HG02571 (cell line): Measurements from ENCODE around the gene FBXL7.

Experiments used
- ATAC-seq: cut with Tn5 transposase; IDR thresholded peaks from one replicate; pipeline ENCODE4 v1.9.1; 2021; ENCODE audit warnings: mild to moderate bottlenecking, moderate library complexity; ENCODE audit not compliant: unreplicated experiment

FBXL7 gene

GRCh38 chr5:15499528-15500324 lies at the start of gene FBXL7:
Gene FBXL7, plus strand, starts transcription at chr5:15500180.
- ATAC-seq, result no peak

GRCh38 chr5:15450473-15450872 lies 49.5 kb upstream of the FBXL7 start:
- ATAC-seq, result no peak

GRCh38 chr5:15450949-15451348 lies 49.0 kb upstream of the FBXL7 start:
- no peak for ATAC-seq

DNA sequence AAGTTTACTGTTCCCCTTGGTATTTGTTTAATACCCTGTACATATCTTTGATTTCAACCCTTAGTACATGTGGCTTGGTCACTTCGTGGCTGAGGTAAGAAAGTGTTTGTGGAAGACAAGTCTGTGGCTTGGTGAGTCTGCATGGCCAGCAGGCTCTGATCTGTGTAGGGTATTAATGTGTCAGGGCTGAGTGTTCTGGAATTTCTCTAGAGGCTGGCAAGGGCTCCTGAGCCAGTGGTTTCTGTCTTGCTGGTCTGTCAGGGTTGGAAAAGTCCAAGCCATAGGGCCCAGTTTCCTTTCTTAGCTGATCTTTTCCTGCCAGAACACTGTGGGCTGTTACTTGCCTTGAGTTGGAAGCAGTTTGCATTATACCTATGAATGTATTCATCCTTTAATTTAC lies 48.0 kb upstream of the FBXL7 start:
- ATAC-seq, result no peak

GRCh38 chr5:15452781-15453180 lies 47.2 kb upstream of the FBXL7 start:
- ATAC-seq, result no peak

DNA sequence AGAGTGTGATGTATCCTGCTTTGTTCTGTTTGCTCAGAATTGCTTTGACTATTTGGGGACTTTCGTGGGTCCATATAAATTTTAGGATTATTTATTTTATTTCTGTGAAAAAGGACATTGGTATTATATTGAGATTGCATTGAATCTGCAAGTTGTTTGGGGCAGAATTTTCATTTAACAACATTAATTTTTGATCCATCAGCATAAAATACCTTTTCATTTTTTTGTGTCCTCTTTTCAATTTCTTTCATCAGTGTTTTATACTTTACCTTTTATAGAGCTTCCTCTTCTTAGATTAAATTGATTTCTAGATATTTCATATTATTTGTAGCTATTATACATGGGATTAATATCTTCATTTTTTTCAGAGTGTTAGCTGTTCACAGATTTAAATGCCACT lies 40.8 kb upstream of the FBXL7 start:
- no peak for ATAC-seq

DNA sequence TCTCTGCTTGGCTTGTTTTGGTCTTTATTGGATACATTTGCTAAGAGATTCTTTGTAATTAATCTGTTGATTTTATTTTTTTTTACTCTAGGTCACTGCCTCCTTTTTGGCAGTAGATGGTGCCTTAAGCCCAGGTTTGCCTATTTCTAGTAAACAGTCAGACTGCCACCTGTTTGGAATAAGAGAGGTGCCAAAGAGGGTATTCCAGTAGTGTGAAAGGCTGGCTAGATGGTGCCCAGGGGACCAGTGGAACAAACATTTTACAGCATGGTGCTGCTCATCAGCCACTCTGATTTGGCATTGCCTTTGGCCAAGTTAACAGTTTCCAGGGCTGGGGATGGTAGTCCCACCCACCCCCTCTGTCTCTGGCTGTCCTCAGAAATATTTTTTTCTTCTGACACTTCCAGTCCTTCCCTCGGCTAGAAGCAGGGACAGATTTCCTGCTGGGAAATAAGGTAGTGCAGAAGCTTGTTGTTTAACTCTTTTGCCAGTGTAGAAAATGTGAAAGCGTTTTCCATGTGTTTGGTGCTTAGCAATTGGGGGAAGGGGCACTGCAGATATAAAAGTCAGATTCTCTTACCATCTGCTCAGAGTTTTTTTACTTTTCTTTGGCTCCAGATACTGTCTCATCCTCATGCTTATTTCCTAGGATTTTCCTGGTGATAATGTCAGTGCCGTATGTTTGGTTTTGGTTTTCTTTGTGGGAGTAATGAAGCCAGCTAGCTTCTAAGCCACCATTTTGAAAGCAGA lies 36.6 kb upstream of the FBXL7 start:
- no peak for ATAC-seq

DNA sequence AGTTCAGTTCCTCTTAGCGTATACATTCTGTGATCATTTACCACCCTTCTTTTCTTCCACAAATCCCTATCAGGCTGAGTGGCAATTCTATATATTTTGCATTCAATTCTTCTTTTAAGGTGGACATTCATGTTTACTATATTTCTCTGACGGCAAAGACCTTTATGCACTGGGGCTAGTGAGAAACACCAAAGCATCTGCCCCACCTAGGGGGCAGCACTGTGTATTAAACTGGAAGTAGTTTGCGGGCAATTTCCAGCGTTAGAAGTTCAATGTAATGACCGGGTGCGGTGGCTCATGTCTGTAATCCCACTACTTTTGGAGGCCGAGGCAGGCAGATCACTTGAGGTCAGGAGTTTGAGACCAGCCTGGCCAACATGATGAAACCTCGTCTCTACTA lies 27.9 kb upstream of the FBXL7 start:
- ATAC-seq, result no peak

GRCh38 chr5:15474143-15474719 lies 25.7 kb upstream of the FBXL7 start:
- ATAC-seq, result no peak

DNA sequence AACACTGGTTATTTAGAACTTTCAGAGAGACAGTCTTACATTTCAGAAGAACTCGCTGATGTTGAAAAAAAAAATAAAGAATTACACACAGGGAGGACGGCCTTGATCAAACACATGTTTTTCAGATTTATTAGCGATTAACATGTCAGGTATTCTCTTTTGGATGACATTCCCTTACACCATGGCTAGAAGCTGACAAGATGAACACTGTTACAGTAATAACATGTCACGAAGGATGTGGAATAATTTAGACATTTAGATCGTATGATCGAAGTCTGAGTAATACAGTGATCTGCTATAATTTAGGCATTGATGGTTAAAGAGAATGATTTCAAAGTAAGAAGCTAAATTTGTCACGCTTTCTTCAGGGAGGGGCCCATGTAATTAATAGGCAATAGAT lies 24.6 kb upstream of the FBXL7 start:
- ATAC-seq, result no peak

DNA sequence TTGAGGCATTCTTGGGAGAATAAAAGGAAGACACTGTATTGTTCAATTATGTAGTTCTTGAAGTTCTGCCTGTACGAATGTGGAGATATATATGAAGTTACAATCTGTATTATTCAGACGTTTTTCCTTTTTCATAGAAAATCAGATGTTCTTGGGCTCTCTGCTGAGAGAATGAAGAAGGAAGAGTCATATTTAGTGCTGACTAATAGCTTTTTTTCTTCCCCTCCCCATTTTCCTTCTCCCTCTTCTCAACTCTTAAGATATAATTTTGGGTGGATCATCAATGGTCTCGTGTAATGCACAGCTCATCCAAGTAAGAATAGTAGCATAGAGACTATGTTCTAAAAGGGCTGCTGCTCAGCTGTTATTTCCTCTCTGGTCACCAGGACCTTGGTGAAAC lies 23.0 kb upstream of the FBXL7 start:
- no peak for ATAC-seq

DNA sequence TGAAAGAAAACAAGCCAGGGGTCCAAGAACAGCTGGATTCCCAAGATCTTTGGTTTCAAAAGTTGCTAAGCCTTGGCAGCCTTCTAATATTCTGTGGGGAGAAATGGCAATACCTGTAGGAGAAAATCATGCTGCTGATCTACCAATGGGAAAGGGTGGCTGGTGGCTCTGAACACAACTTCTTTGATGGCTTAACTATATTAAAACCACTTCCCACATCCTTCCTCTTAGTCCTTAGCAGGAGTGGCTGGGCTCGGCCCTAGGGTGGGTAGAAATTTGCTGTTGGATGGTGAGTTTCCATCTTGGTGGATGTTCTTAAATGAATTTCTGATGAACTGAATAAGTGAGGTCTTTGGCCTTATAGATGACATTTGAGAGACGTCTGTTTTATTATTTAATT lies 19.5 kb upstream of the FBXL7 start:
- no peak for ATAC-seq

DNA sequence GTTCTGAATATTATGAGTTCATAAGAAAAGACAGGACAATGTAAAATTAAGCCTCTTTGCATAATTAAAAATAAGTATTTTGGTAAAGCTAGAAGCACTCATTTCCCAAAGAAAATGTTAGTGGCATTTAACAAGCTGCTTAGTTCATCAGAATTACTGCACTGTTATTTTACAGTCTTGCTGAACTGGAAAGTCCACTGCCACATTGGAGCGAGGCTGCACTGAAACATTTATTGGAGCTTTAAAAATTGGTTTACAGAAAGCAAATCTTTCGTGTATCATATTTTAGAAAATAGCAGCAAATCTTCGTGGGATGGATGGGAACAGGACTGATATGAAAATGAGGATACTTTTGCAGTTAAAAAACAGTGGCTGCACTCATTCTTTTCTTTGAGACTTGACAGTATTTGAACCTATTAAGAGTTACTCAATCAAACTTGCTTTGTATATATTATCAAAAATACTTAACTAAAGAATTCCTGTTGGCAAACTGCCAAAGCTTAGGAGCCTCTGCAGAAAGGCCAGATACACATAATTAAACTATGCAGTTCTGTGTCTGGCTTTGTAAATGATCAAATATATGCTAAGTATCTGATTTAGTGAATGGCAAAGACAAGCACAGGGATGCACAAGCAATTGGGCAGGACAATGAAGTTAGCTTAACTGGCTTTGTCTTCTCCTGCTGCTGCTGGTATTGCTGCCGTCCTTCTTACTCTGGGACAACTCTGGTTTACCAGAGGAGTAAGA lies 16.5 kb upstream of the FBXL7 start:
- ATAC-seq, result no peak

- no peak for ATAC-seq
Observed at GRCh38 chr5:15487228-15487627, 12.8 kb upstream of the FBXL7 start.

DNA sequence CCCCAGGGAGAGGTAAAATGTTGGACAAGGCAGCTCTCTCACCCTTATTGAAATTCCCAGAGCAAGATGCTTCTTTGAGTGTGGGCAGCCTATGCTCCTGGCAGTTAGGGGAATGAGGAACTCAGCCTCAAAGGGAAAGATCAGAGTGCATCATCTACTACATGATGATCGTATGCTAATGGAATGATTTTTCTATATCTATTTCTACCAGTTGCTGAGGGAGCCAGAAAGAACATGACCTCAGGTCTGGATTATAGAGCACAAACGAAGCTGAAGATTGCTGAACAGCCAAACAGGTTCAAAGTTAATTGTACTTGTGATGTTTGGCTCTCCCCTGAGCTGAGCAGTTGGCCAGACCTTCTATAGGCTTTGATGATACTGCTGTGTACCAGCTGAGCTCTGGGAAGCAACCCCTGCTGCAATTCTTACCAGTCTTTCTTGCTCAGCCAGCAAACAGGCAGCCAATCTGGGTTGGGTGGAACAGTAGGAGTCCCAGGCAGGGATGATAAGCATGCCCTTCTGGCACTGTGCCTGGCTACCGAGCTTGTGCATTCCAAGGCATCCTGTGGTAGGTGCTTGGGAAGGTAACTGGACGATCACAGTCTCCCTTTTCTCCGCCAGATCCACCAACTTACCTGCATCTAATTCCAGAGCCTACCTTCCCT lies 10.3 kb upstream of the FBXL7 start:
- ATAC-seq, result no peak

DNA sequence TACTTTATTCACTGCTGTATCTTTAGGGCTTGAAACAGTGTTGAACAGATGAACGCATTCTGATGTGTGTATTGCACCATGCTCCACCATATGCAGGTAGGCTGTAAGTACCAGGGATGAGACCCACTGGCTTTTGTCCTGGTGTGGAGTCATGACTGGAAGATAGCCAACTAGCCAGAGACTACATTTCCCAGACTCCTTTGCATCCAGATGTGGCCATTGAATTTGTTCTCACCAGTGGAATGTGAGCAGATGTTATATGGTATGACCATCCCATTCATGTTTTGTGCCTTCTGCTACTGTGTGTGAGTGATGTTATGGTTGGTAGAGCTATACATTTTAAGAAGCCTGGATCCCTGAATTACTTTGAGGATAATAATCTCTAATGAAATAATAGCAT lies 7.4 kb upstream of the FBXL7 start:
- no peak for ATAC-seq

GRCh38 chr5:15493501-15493900 lies 6.5 kb upstream of the FBXL7 start:
- ATAC-seq, result no peak

GRCh38 chr5:15495026-15495425 lies 5.0 kb upstream of the FBXL7 start:
- no peak for ATAC-seq

- no peak for ATAC-seq
Observed at GRCh38 chr5:15496886-15497285, 3.1 kb upstream of the FBXL7 start.

DNA sequence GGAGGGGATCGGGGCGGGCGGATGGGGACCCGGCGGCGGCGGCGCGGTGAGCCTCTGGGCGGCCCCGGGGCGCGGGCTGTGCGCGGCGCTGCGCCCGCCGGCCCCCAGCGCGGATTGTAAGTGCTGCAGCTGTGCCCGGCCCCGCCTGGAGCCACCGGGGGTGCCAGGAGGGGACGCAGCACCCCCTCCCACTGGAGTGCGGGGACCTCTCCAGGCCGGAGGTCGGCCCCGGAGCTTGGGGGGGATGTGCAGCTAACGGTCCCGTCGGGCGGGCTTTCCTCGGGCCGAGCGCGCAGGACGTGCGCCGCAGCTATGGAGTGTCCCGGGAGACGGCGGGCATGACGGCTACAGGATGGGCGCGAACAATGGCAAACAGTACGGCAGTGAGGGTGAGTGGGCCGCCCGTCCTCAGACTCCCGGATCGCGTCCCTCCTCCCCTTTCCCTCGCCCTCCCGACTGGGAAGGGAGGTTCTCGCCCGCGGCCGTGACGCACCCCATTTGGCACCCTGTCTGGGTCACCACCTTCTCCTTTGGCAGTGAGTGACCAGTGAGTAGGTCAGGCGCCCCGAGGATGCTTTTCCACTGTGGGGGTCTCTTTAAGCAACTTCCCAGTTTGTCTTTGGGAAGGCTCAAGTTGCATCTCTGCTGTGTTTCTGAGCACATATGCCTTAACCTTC lies 483 bp downstream of the FBXL7 start:
- ATAC-seq, result no peak
